Measurements from ENCODE around the gene GALNT17.
"Not testable (repeated sequence)": the region's sequence is repeated elsewhere in the genome, so short reads cannot be mapped to it uniquely, and the experiment has no call there.

The GALNT17 gene

DNA sequence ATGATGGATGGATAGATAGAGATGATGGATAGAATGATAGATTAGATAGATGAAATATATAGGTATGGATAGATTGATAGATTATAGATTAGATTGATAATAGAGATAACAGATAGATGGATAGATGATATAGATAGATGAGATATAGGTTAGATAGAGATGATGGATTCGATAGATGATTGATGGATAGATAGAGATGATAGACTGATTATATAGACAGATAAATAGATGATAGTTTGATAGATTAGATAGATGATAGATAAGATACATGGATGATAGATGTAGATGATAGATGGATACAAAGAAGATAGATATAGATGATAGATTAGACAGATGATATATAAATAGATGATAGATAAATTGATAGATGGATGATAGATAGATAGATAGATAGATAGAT, 448.1 kb downstream of the GALNT17 start:
- DNase-seq, result no peak

DNA sequence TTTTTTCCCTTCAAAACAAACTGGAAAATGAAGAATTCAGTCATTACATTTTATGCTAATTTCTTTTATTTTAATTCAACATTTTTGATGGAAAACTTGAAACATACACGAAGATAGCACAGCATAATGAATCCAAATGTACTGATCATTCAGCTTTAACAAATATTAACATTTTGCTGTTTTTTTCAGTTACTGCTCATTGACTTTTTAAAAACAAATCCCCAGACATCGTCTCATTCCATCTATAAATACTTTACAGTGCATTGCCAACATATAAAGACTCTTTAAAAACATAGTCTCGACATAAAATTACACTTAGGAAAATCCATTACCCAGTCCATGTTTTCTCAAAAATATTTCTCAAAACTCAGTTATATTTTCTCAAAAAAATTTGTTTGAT, 452.3 kb downstream of the GALNT17 start:
- no peak for DNase-seq

GRCh38 chr7:71591876-71592275, 459.9 kb downstream of the GALNT17 start:
- DNase-seq, result no peak

- not testable (repeated sequence) for DNase-seq
These were observed 460.4 kb downstream of the GALNT17 start for GRCh38 chr7:71592388-71592787.

DNA sequence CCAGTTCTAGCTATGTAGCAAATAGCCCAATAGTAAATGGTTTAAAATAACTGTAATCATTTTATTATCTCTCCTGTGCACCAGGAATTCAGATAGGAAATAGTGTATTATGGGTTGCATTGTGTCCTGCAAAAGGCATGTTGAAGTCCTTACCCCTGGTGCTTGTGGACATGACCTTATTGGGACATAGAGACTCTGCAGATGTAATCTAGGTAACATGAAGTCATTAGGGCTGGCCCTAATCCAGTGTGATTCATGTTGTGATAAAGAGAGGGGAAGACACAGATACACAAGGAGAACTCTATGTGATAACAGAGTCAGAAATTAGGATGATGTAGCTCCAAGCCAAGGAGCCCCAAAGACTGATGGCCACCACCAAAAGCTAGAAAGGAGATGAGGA, 462.8 kb downstream of the GALNT17 start:
- no peak for DNase-seq

GRCh38 chr7:71595176-71595575, 463.2 kb downstream of the GALNT17 start:
- DNase-seq, result no peak

- DNase-seq, result no peak
These were observed 466.6 kb downstream of the GALNT17 start for GRCh38 chr7:71598553-71598952.

DNA sequence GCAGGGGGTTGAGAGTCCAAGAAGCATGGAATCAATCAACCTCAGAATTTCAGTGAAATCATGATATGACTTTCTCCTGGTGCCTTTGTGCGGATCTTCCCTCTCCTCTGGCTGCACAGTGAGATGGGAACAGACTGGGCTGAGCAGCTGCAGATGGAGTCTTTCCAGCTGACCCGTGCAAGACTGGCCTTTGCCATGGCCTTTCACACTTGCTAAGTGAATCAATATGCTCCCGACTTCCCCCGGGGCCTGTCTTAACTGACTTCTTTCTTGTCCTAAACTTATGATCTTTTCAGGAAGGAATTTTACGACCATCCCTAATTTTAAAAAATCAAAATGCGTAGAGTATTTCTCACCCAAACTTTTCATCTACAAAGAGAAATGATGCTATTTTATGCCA, 469.9 kb downstream of the GALNT17 start:
- DNase-seq, result no peak

DNA sequence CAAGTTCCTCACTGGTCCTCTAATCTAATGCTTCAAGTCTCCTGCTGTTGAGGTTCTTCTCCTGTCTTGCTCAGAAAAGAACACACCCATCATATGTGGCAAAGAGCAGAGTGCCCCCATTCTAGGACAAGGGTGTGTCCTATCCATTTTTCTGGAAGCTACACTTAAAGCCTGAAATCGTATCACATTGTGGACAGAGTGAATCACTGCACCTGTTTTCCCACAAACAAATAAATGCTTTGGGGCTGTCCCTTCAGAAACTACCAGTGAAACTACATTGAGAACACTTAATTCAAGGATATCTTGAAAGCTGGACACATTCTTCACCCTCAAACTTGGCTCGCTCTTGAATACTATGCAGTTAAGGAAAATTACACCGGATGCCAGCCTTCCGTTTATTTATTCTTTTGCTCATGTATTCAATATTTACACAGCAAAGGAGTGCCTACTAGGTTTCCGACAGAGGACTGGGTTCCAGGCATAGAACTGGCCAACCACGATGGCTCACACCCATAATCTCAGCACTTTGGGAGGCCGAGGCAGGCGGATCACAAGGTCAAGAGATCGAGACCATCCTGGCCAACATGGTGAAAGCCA, 473.0 kb downstream of the GALNT17 start:
- DNase-seq, result no peak

DNA sequence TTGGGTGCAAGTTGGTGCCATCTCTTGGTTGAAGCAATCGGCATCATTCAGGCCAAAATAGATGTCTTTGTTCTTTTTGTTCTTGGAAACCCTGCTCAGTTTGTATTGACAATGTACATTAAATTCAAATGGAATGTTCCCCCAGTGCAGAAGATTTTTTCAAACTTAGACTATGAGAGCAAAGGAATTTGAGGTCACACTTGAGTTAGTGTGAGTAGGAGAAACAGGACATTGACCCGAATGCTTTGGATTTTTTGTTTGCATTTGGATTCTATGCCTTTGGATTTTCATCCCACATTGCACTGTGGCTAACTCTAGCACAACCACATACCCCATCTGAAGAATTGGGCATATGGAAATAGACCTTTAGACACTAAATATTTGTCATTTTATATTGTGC, 480.0 kb downstream of the GALNT17 start:
- no peak for DNase-seq

- no peak for DNase-seq
These were observed 481.0 kb downstream of the GALNT17 start for GRCh38 chr7:71612911-71613310.

GRCh38 chr7:71613313-71613712, 481.4 kb downstream of the GALNT17 start:
- DNase-seq, result no peak

- no peak for DNase-seq
These were observed 483.1 kb downstream of the GALNT17 start for GRCh38 chr7:71615017-71615416.

DNA sequence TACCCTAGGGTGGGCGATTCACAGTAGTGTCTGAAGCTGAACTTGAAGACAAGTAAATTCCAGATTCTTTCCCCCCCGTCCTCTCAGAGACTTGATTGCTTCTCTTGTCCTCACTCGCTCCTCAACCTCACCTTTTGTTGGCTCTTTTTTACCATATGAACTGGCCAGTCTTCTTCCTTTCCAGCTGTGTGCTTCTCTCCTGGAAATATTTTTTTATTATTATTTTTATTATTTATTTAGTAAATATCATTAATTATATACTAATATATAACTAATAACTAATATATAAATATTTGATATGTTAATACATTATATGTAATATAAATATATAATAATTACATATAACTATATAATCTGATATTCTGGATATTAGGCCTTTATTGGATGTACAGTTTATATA, 484.3 kb downstream of the GALNT17 start:
- DNase-seq, result no peak

DNA sequence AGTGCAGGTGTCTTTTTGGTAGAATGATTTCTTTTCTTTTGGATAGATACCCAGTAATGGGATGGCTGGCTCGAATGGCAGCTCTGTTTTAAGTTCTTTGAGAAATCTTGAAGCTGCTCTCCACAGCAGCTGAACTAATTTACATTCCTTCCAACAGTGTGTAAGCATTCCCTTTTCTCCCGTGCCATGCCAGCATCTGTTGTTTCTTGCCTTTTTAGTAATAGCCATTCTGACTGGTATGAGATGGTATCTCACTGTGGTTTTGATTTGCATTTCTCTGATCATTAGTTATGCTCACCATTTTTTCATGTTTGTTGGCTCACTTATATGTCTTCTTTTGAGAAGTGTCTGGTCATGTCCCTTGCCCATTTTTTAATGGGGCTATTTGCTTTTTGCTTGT, 486.3 kb downstream of the GALNT17 start:
- DNase-seq, result no peak

- DNase-seq, result no peak
These were observed 493.6 kb downstream of the GALNT17 start for GRCh38 chr7:71625545-71625944.

- DNase-seq, result no peak
These were observed 494.3 kb downstream of the GALNT17 start for GRCh38 chr7:71626206-71626605.

- DNase-seq, result no peak
These were observed 495.7 kb downstream of the GALNT17 start for GRCh38 chr7:71627651-71628050.

GRCh38 chr7:71630516-71630915, 498.6 kb downstream of the GALNT17 start:
- DNase-seq, result no peak

DNA sequence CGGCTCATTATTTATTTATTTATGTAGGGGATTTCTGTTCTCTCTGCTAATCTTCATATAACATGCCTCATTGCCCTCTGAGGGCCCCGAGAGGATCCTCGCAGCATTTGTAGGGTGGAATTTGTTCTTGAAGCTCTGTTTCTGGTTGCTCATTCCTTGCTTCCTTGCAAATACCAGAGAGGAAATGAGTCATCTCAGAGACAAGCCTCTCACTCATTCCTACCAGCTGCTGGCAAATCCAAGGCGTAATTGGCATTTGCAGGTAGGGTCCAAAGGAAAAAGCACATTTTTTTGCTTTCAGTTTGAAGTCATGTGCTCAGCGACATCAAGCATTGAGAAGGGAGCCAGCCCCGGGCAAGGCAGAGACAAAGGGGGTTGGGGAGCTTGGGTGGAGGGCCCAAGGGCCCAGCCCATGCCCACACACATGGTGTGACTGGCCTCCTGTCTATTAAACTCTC, 501.6 kb downstream of the GALNT17 start:
- DNase-seq, result no peak

- not testable (repeated sequence) for DNase-seq
These were observed 503.9 kb downstream of the GALNT17 start for GRCh38 chr7:71635849-71636248.

DNA sequence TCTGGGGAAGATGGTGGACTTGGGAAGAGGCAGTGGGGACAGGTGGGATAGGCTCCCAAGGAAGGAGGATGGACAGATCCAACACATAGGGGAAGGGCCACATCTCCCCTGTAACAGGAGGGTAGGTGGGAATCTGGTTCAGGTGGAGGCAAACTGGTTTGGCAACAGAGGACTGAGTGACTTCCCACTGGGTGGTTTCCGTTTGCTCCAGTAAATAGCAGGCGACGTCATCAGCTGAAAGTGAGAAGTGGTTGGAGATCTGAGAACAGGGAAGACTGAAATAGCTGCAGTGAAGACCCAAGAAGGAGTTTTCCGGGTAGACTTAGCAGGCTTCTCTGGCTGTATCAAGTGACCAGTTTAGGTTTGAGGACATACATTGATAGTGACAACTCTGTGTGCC, 504.4 kb downstream of the GALNT17 start:
- DNase-seq, result no peak

DNA sequence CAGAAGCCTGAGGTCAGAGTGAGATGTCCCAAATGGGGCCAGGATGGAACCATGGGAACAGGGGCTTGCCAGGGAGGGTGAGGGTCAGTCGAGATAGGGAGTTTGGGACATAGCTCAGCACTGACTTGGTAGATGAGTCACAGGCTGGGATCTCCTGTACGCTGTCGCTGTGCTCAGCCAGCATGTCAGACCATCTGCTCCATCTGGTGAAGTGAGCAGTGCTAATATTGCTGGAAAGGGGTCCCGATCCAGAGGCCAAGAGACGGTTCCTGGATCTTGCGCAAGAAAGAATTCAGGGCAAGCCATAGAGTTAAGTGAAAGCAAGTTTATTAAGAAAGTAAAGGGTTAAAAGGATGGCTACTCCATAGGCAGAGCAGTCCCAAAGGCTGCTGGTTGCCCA, 505.6 kb downstream of the GALNT17 start:
- no peak for DNase-seq

DNA sequence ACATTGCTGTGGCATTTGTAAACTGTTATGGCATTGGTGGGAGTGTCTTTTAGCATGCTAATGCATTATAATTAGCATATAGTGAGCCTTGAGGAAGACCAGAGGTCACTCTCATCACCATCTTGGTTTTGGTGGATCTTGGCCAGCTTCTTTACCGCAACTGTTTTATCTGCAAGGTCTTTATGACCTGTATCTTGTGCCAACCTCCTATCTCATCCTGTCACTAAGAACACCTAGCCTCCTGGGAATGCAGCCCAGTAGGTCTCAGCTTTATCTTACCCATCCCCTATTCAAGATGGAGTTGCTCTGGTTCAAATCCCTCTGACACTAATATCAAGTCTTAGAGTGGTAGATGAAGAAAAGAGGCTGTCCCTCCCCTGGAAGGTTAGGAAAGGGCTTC, 506.2 kb downstream of the GALNT17 start:
- DNase-seq, result no peak

- no peak for DNase-seq
These were observed 507.6 kb downstream of the GALNT17 start for GRCh38 chr7:71639382-71640085.
